22Rv1 (cell line): ENCODE data around the gene PNCK.

Experiments used
- H3K27ac ChIP-seq: fragments of 450-650 bp; 2 replicates; pipeline ENCODE4 v1.5.1; 2017
- CTCF ChIP-seq: fragments of 450-650 bp; IDR thresholded peaks from 2 replicates; pipeline ENCODE4 v1.5.1; 2017; ENCODE audit warnings: mild to moderate bottlenecking
- ZFX ChIP-seq: fragments of 450-650 bp; IDR thresholded peaks from 2 replicates; pipeline ENCODE4 v1.6.1; 2017; ENCODE audit warnings: antibody characterized with exemption, borderline replicate concordance

PNCK gene

GRCh38 chrX:153645921-153646488 is 27.6 kb downstream of the PNCK start:
- no peak for TF ChIP-seq ZFX
- no peak for TF ChIP-seq CTCF
- H3K27ac ChIP-seq = no peak overlapping the region

GRCh38 chrX:153645151-153645550 is 28.5 kb downstream of the PNCK start:
- TF ChIP-seq CTCF = no peak
- no peak for TF ChIP-seq ZFX
- H3K27ac ChIP-seq = no peak overlapping the region

- TF ChIP-seq ZFX (no peak), CTCF (0 out of 2 replicates have a peak, but pooled peaks have one; percentile 7)
- H3K27ac ChIP-seq = no peak overlapping the region
Measured at GRCh38 chrX:153644356-153645125, 29.1 kb downstream of the PNCK start.

- H3K27ac ChIP-seq = peak overlapping the region; percentile 66
- TF ChIP-seq ZFX (no peak), CTCF (peak; percentile 58)
Measured at GRCh38 chrX:153643431-153644351, 29.9 kb downstream of the PNCK start.

- peak overlapping the region; percentile 66 for H3K27ac ChIP-seq
- no peak for TF ChIP-seq CTCF
- TF ChIP-seq ZFX = no peak
Measured at GRCh38 chrX:153642655-153643430, 30.8 kb downstream of the PNCK start.

- TF ChIP-seq ZFX (no peak), CTCF (no peak)
- H3K27ac ChIP-seq = no peak overlapping the region
Measured at GRCh38 chrX:153642051-153642654, 31.5 kb downstream of the PNCK start.
